Ovary (tissue), 3 donors: ENCODE data around the gene MRPS2.
"Not testable (repeated sequence)": the region's sequence is repeated elsewhere in the genome, so short reads cannot be mapped to it uniquely, and the experiment has no call there.

Experiments
- EP300 ChIP-seq: sonication (generic); formaldehyde crosslinking; IDR thresholded peaks from one replicate; pipeline ENCODE4 v1.6.1; 2017; ENCODE audit warnings: antibody characterized with exemption
- TF ChIP-seq, protein P1 (sequence below), 3 donors: fragments of 450-650 bp in 2 of 3; fragments of 200-600 bp in 1 of 3; IDR thresholded peaks; one replicate each; pipeline versions ENCODE4 v1.5.1 to v1.8.0; 2016 to 2022; ENCODE audit warnings: antibody characterized with exemption in 3 of 3, mild to moderate bottlenecking in 1 of 3
- donor health status: DM: no; HTN: no; CAD: no.

- TF ChIP-seq, protein P1, sequence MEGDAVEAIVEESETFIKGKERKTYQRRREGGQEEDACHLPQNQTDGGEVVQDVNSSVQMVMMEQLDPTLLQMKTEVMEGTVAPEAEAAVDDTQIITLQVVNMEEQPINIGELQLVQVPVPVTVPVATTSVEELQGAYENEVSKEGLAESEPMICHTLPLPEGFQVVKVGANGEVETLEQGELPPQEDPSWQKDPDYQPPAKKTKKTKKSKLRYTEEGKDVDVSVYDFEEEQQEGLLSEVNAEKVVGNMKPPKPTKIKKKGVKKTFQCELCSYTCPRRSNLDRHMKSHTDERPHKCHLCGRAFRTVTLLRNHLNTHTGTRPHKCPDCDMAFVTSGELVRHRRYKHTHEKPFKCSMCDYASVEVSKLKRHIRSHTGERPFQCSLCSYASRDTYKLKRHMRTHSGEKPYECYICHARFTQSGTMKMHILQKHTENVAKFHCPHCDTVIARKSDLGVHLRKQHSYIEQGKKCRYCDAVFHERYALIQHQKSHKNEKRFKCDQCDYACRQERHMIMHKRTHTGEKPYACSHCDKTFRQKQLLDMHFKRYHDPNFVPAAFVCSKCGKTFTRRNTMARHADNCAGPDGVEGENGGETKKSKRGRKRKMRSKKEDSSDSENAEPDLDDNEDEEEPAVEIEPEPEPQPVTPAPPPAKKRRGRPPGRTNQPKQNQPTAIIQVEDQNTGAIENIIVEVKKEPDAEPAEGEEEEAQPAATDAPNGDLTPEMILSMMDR (IDR thresholded peaks at IDR 0.05) = not testable (repeated sequence)
- not testable (repeated sequence) for TF ChIP-seq EP300
Observed at GRCh38 chr9:135513906-135514305, 13.4 kb downstream of the MRPS2 start.
